Endothelial cell of umbilical vein (primary cell): ENCODE results near the gene DIS3L2.

ENCODE experiments used
- CTCF ChIP-seq, 2 donors: IDR thresholded peaks; 1 replicate in 1 of 2; 2 replicates in 1 of 2; pipeline ENCODE4 v1.5.1; 2011; ENCODE audit warnings: low read length in 2 of 2, mild to moderate bottlenecking in 2 of 2, moderate library complexity in 2 of 2, control low read depth in 1 of 2, inconsistent platforms in 1 of 2, low read depth in 1 of 2; ENCODE audit not compliant: insufficient read depth in 1 of 2; ENCODE audit errors: extremely low read depth in 1 of 2
- POLR2A ChIP-seq: IDR thresholded peaks from 2 replicates; pipeline ENCODE4 v1.6.1; 2012; ENCODE audit warnings: low read depth, mild to moderate bottlenecking, control low read depth, low read length
- TF ChIP-seq, protein P1 (sequence below): IDR thresholded peaks from 2 replicates; pipeline ENCODE4 v1.6.1; 2011; ENCODE audit not compliant: insufficient read depth, insufficient read length

DNA sequence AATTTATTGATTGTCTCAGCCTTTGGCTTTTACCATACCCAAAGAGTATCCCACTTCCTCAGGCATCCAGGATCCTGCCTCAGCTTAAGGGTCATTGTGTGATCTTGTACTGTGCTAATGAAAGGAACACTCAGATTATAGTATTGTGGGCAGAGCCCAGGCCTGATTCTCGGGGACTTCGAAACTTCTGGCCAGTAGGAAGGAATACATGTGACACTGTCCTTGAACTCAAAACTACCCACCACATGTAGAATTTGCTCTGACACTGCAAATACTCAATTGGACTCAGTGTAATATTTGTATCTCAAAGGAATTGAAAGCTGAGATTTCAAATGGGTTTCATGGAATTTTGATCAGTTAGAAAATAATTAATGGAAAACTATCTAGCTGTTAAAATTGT, 15.9 kb downstream of the DIS3L2 start:
- TF ChIP-seq CTCF (IDR thresholded peaks at IDR 0.05; ENCODE audit: extremely low read depth in 1 of 2, insufficient read depth in 1 of 2, low read depth in 1 of 2, low read length in 2 of 2) (no peak), POLR2A (no peak)
- TF ChIP-seq, protein P1, sequence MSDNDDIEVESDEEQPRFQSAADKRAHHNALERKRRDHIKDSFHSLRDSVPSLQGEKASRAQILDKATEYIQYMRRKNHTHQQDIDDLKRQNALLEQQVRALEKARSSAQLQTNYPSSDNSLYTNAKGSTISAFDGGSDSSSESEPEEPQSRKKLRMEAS = no peak
